ENCODE results near the gene NCOA6. TPM values are rescaled to one million over a fixed set of nuclear protein-coding genes. Genes with fewer than 3 reads are reported as not detected.

Gene NCOA6
- total RNA-seq, 1 donor from 2014 or later: 79.5 TPM

DNA sequence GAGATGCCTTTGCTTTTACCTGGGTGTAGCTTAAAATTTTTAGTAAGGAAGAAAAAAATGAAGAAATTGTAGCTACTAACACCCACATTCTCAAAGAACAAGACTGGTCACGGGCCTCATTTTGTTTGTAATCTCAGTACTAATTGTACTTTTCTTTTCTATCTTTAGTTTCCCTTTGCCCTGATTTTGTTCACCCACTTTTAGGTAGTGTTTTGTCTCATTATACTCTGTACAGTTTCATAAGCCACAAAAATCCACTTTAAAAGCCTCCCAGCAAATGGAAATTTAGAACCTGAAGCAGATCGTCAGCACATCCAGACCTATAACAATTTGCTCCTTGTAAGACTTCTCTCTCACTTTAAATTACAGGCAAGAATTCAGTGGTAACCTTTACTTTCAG is 78.0 kb downstream of the NCOA6 start:
- no peak overlapping the region for H3K4me3 Mint-ChIP-seq
- H3K27me3 Mint-ChIP-seq (ENCODE audit: low read depth): no peaks in the 10 kb centered on the region
- no peak for DNase-seq (ENCODE audit: low read depth, low spot score)
- no peaks in the 10 kb centered on the region for H3K4me1 Mint-ChIP-seq
- TF ChIP-seq, protein P1, sequence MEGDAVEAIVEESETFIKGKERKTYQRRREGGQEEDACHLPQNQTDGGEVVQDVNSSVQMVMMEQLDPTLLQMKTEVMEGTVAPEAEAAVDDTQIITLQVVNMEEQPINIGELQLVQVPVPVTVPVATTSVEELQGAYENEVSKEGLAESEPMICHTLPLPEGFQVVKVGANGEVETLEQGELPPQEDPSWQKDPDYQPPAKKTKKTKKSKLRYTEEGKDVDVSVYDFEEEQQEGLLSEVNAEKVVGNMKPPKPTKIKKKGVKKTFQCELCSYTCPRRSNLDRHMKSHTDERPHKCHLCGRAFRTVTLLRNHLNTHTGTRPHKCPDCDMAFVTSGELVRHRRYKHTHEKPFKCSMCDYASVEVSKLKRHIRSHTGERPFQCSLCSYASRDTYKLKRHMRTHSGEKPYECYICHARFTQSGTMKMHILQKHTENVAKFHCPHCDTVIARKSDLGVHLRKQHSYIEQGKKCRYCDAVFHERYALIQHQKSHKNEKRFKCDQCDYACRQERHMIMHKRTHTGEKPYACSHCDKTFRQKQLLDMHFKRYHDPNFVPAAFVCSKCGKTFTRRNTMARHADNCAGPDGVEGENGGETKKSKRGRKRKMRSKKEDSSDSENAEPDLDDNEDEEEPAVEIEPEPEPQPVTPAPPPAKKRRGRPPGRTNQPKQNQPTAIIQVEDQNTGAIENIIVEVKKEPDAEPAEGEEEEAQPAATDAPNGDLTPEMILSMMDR (conservative IDR thresholded peaks at IDR 0.05): no peak
- H3K9me3 Mint-ChIP-seq: no peaks in the 10 kb centered on the region
- H3K36me3 Mint-ChIP-seq (ENCODE audit: low read depth): peaks cover 19% of the 10 kb centered on the region
- no peak overlapping the region for H3K27ac Mint-ChIP-seq (ENCODE audit: unreplicated experiment)

DNA sequence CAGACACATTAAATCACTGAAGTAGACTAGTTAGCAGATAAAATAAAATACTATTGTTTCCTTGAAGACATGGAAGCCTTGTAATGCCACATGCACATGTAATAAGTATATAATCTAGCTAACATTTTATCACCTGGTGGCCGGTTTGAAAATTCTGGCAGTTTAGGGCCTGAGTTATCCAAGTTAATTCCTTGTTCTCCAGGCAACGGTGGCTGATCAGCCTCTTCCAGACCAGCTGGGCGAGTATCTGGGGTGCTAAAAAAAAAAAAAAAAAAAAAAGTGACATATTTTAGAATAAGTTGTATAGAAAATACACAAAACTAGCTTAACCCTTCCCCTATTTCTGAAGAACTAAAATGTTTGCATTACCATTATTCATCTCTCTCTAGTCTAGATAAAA is 78.8 kb downstream of the NCOA6 start:
- H3K4me1 Mint-ChIP-seq: no peaks in the 10 kb centered on the region
- H3K36me3 Mint-ChIP-seq (ENCODE audit: low read depth): peaks cover 22% of the 10 kb centered on the region
- no peak overlapping the region for H3K4me3 Mint-ChIP-seq
- no peaks in the 10 kb centered on the region for H3K27me3 Mint-ChIP-seq (ENCODE audit: low read depth)
- TF ChIP-seq, protein P1 (conservative IDR thresholded peaks at IDR 0.05): no peak
- no peaks in the 10 kb centered on the region for H3K9me3 Mint-ChIP-seq
- H3K27ac Mint-ChIP-seq (ENCODE audit: unreplicated experiment): no peak overlapping the region
- DNase-seq (ENCODE audit: low read depth, low spot score): no peak

DNA sequence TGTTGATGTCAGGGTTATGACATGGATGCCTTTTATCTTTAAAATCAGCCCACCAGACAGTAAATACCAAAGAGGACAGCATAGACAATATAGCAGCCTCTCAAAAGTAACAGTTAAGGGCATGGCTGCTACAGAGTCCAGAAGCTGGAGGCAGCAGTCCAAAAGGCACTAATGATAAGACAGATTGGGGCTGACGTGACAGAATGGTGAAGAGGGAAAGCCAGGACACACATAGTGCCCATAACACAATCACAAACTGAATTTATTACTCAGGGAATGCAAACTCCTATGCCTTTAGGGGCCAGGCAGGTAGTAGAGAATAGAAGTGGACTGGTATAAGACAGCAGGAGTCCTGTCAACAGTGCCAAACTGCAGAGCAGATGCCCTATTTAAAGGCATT is 80.6 kb downstream of the NCOA6 start:
- Mint-ChIP-seq H3K4me3 (no peak overlapping the region), H3K9me3 (no peaks in the 10 kb centered on the region), H3K4me1 (no peaks in the 10 kb centered on the region), H3K27me3 (ENCODE audit: low read depth) (no peaks in the 10 kb centered on the region), H3K27ac (ENCODE audit: unreplicated experiment) (no peak overlapping the region), H3K36me3 (ENCODE audit: low read depth) (peaks cover 34% of the 10 kb centered on the region)
- TF ChIP-seq, protein P1 (conservative IDR thresholded peaks at IDR 0.05): no peak
- DNase-seq (ENCODE audit: low read depth, low spot score): no peak

DNA sequence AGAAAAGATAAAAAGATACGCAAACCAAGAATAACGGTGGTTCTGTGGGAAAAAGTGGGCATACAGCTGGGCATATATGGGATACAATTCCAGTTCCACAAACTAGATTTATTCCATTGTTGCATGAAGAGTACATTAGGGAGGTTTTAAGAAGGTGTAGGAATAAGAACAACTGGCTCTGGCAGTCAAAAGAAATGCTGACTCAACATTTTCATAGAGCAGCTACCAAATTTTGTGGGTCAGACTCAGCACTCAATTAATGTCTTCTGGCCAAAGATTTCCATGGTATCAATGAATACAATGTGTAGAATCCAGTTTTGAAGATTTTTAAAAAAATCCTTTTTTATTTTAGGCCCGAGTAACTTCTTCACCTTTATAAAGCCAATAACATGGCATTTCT is 81.1 kb downstream of the NCOA6 start:
- H3K4me1 Mint-ChIP-seq: no peaks in the 10 kb centered on the region
- H3K9me3 Mint-ChIP-seq: no peaks in the 10 kb centered on the region

DNA sequence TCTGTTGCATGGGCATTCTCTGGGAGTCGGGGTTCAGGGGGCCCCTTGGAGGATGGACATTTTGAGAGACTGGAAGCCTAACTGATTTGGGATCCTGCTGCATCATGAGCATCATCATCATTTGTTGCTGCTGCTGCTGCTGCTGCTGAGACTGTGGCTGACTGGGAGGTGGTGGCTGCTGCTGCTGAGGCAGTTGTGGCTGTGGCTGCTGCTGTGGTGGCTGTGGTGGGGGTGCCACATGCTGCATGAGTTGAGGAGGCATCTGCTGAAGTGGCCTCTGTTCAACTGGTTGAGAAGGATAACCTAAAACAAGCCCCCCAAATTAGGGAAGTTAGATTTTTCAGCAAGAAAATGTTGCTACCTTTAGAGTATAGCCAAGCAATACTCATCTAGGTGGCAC is 82.4 kb downstream of the NCOA6 start:
- no peak overlapping the region for H3K4me3 Mint-ChIP-seq
- H3K27ac Mint-ChIP-seq (ENCODE audit: unreplicated experiment): no peak overlapping the region
- H3K4me1 Mint-ChIP-seq: no peaks in the 10 kb centered on the region
- TF ChIP-seq, protein P1 (conservative IDR thresholded peaks at IDR 0.05): no peak
- peaks cover 31% of the 10 kb centered on the region for H3K36me3 Mint-ChIP-seq (ENCODE audit: low read depth)
- no peak for DNase-seq (ENCODE audit: low read depth, low spot score)
- H3K9me3 Mint-ChIP-seq: no peaks in the 10 kb centered on the region
- no peaks in the 10 kb centered on the region for H3K27me3 Mint-ChIP-seq (ENCODE audit: low read depth)

More for the DNA sequence above, 81.1 kb downstream of the NCOA6 start:
- Mint-ChIP-seq H3K27me3 (ENCODE audit: low read depth) (no peaks in the 10 kb centered on the region), H3K36me3 (ENCODE audit: low read depth) (peaks cover 33% of the 10 kb centered on the region), H3K27ac (ENCODE audit: unreplicated experiment) (no peak overlapping the region), H3K4me3 (no peak overlapping the region)
- DNase-seq (ENCODE audit: low read depth, low spot score): no peak
- TF ChIP-seq, protein P1 (conservative IDR thresholded peaks at IDR 0.05): no peak
